Upper lobe of left lung (tissue), 6 donors: Measurements from ENCODE around the gene HRH1. TPM values are rescaled to one million over a fixed set of nuclear protein-coding genes. Genes with fewer than 3 reads are reported as not detected.
"Not testable (repeated sequence)": the region's sequence is repeated elsewhere in the genome, so short reads cannot be mapped to it uniquely, and the experiment has no call there.

Source experiments
- ATAC-seq, 2 donors: fragments of 200-7000 bp; cut with Tn5 transposase; one replicate each; pipeline ENCODE4 v1.9.1; 2022; ENCODE audit warnings: mild to moderate bottlenecking in 2 of 2, moderate library complexity in 2 of 2; ENCODE audit not compliant: low FRiP score in 2 of 2
- DNase-seq, 2 donors: peaks; one replicate each; pipeline ENCODE4 v3.0.0-alpha.2; 2019 to 2020
- H3K27ac ChIP-seq, 4 donors: fragments of 200-600 bp; sonication (generic); one replicate each; pipeline ENCODE4 v1.5.1; 2016 to 2019
- H3K27me3 ChIP-seq, 4 donors: fragments of 200-600 bp; sonication (generic); one replicate each; pipeline ENCODE4 v1.5.1; 2017 to 2019
- H3K36me3 ChIP-seq, 4 donors: fragments of 200-600 bp; sonication (generic); one replicate each; pipeline ENCODE4 v1.5.1; 2016 to 2019
- H3K4me1 ChIP-seq, 4 donors: fragments of 200-600 bp; sonication (generic); one replicate each; pipeline ENCODE4 v1.5.1; 2018 to 2019
- H3K4me3 ChIP-seq, 4 donors: fragments of 200-600 bp; sonication (generic); one replicate each; pipeline ENCODE4 v1.5.1; 2017 to 2019; ENCODE audit warnings: mild to moderate bottlenecking in 2 of 4, moderate library complexity in 1 of 4
- H3K9me3 ChIP-seq, 4 donors: fragments of 200-600 bp; sonication (generic); one replicate each; pipeline ENCODE4 v1.5.1; 2018 to 2019
- EP300 ChIP-seq, 4 donors: sonication (generic); formaldehyde crosslinking; IDR thresholded peaks; one replicate each; pipeline ENCODE4 v1.5.1; 2017; ENCODE audit warnings: antibody characterized with exemption in 4 of 4, control low read depth in 2 of 4
- POLR2A ChIP-seq, 4 donors: fragments of 450-650 bp; IDR thresholded peaks; one replicate each; pipeline ENCODE4 v1.5.1; 2016 to 2017; ENCODE audit warnings: antibody characterized with exemption in 4 of 4, mild to moderate bottlenecking in 2 of 4
- POLR2AphosphoS5 ChIP-seq, 2 donors: sonication (generic); formaldehyde crosslinking; IDR thresholded peaks; one replicate each; pipeline ENCODE4 v1.5.1; 2017; ENCODE audit warnings: antibody characterized with exemption in 2 of 2
- WGBS, 2 donors: methylation state at CpG; one replicate each; pipeline ENCODE4 v1.1.5; 2017 to 2018; 5-methylcytosine and 5-hydroxymethylcytosine counted together
- total RNA-seq, 6 donors: library from RNA; depleted of rRNA in 4 of 6; stranded (reverse); fragments of >200 nt in 4 of 6; gene quantifications; one replicate each; pipeline versions ENCODE4 v1.1.0 to v1.2.1, GENCODE V29; 2016 to 2021
- TF ChIP-seq, protein P1 (sequence below), 6 experiments: fragments of 450-650 bp in 4 of 6; fragments of 200-600 bp in 2 of 6; sonication (generic) in 2 of 6; IDR thresholded peaks; one replicate each; pipeline ENCODE4 v1.5.1; 2016 to 2019; ENCODE audit warnings: antibody characterized with exemption in 6 of 6
- donor health status: DM: no; HTN: no; CAD: no; lungs with moderate emphysema.
- donor health status: DM: no; HTN: yes; CAD: no; lungs with severe emphysema.

The HRH1 gene
- total RNA-seq, 6 donors from 2014 or later: 2.9 to 13.4 (median 3.7) TPM

DNA sequence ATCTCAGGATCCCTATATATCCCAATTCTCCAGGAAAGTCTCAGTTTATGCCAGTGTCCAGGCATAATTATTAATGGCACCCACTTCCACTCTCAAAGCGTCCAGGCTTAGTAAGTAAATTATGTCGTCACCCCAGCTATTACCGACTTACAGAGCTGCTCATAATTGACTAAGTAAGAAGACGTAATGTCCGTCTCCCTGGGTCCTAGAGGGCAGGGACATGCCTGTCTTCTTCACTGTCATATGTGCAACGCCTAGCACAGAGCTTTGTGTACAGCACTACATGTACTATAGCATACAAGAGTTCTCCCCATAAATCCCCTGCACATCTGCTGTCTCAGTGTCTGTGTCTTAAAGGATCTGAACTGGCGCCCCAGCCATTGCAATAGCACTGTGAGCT lies 23.9 kb upstream of the HRH1 start:
- no peak for ATAC-seq

DNA sequence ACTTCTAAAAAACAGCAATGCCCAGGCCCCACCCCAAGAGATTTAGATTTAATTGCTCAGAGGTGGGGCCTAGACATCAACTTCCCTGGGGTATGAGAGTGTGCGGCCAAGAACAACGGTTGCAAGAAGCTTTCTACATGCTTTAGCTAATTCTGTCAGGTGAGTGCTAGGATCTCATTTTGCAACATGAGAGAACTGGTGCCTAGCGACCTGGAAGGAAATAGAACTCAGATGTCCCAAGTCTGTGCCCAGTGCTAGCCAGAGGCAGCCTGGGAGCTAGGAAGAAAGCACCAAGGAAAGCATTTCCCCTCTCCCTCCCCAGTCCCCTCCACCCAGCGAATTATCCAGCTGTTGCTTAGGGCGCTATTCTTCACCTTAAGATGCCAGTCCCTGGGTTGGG lies 22.9 kb upstream of the HRH1 start:
- Histone ChIP-seq H3K36me3 (no peaks in the 10 kb centered on the region), H3K9me3 (no peaks in the 10 kb centered on the region), H3K27me3 (no peaks in the 10 kb centered on the region), H3K4me1 (no peaks in the 10 kb centered on the region), H3K4me3 (no peak overlapping the region), H3K27ac (no peak overlapping the region)
- WGBS, 2 donors: 74 to 80% methylated on average over 4 to 5 of the region's 5 CpGs
- TF ChIP-seq POLR2AphosphoS5 (IDR thresholded peaks at IDR 0.05) (no peak), EP300 (IDR thresholded peaks at IDR 0.05) (no peak), POLR2A (IDR thresholded peaks at IDR 0.05) (no peak)
- TF ChIP-seq, protein P1, sequence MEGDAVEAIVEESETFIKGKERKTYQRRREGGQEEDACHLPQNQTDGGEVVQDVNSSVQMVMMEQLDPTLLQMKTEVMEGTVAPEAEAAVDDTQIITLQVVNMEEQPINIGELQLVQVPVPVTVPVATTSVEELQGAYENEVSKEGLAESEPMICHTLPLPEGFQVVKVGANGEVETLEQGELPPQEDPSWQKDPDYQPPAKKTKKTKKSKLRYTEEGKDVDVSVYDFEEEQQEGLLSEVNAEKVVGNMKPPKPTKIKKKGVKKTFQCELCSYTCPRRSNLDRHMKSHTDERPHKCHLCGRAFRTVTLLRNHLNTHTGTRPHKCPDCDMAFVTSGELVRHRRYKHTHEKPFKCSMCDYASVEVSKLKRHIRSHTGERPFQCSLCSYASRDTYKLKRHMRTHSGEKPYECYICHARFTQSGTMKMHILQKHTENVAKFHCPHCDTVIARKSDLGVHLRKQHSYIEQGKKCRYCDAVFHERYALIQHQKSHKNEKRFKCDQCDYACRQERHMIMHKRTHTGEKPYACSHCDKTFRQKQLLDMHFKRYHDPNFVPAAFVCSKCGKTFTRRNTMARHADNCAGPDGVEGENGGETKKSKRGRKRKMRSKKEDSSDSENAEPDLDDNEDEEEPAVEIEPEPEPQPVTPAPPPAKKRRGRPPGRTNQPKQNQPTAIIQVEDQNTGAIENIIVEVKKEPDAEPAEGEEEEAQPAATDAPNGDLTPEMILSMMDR (IDR thresholded peaks at IDR 0.05): no peak
- no peak for ATAC-seq
- DNase-seq: no peak

More for the DNA sequence above, 23.9 kb upstream of the HRH1 start:
- H3K27ac ChIP-seq: no peak overlapping the region
- H3K4me1 ChIP-seq: no peaks in the 10 kb centered on the region
- H3K9me3 ChIP-seq: no peaks in the 10 kb centered on the region
- no peak for DNase-seq
- 76 to 91% methylated on average over 6 to 7 of the region's 7 CpGs for WGBS, 2 donors
- no peaks in the 10 kb centered on the region for H3K36me3 ChIP-seq
- TF ChIP-seq POLR2A (IDR thresholded peaks at IDR 0.05) (no peak), EP300 (IDR thresholded peaks at IDR 0.05) (no peak), POLR2AphosphoS5 (IDR thresholded peaks at IDR 0.05) (no peak)
- TF ChIP-seq, protein P1 (IDR thresholded peaks at IDR 0.05): no peak
- no peak overlapping the region for H3K4me3 ChIP-seq
- H3K27me3 ChIP-seq: no peaks in the 10 kb centered on the region

- not testable (repeated sequence) for H3K27ac ChIP-seq, H3K9me3 ChIP-seq, H3K27me3 ChIP-seq, ATAC-seq, DNase-seq, H3K36me3 ChIP-seq, H3K4me3 ChIP-seq, H3K4me1 ChIP-seq
- 88 to 91% methylated on average over 7 of the region's 7 CpGs for WGBS, 2 donors
These were observed 22.4 kb upstream of the HRH1 start for GRCh38 chr3:11131886-11132285.

DNA sequence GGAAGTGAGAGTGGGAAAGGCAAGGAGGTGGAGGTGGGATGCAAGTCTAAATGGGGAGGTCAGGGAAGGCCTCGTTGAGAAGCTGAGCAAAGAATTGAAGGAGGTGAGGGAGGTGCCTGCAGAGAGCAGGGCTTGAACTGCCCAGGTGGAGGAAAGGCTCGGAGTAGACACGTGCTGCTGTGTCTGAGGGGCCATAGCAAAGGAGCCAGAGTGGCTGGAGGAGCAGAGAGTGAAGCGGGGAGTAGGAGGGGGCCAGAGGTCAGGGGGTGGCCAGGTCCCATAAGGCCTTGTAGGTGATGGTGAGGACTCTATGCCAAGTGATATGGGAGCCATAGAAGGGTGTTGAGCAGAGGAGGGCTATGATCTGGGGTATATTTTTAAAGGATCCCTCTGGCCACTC lies 21.4 kb upstream of the HRH1 start:
- H3K4me1 ChIP-seq: no peaks in the 10 kb centered on the region
- no peaks in the 10 kb centered on the region for H3K27me3 ChIP-seq
- no peaks in the 10 kb centered on the region for H3K36me3 ChIP-seq
- no peaks in the 10 kb centered on the region for H3K9me3 ChIP-seq
- TF ChIP-seq, protein P1 (IDR thresholded peaks at IDR 0.05): no peak
- TF ChIP-seq EP300 (IDR thresholded peaks at IDR 0.05) (no peak), POLR2AphosphoS5 (IDR thresholded peaks at IDR 0.05) (no peak), POLR2A (IDR thresholded peaks at IDR 0.05) (no peak)
- DNase-seq (no peak), ATAC-seq (no peak)
- no peak overlapping the region for H3K27ac ChIP-seq
- WGBS, 2 donors: 78 to 83% methylated on average over 4 of the region's 4 CpGs
- no peak overlapping the region for H3K4me3 ChIP-seq

- Histone ChIP-seq H3K27me3 (no peaks in the 10 kb centered on the region), H3K9me3 (no peaks in the 10 kb centered on the region), H3K4me1 (peaks cover under 1 to 5% (median 2%) of the 10 kb centered on the region in 4 donors), H3K4me3 (no peak overlapping the region), H3K36me3 (no peaks in the 10 kb centered on the region), H3K27ac (no peak overlapping the region)
- TF ChIP-seq POLR2A (IDR thresholded peaks at IDR 0.05) (no peak), POLR2AphosphoS5 (IDR thresholded peaks at IDR 0.05) (no peak), EP300 (IDR thresholded peaks at IDR 0.05) (no peak)
- TF ChIP-seq, protein P1 (IDR thresholded peaks at IDR 0.05): no peak
- ATAC-seq: no peak
- no peak for DNase-seq
- WGBS, 2 donors: 57 to 59% methylated on average over 2 of the region's 2 CpGs
These were observed 19.5 kb upstream of the HRH1 start for GRCh38 chr3:11134794-11135193.
